Fibroblast of lung (primary cell): ENCODE data around the gene PRELP. TPM values are rescaled to one million over a fixed set of nuclear protein-coding genes. Genes with fewer than 3 reads are reported as not detected.

Experiments
- DNase-seq, 2 donors: peaks; one replicate each; pipeline versions ENCODE4 v3.0.0 to v3.0.0-alpha.2; 2010; ENCODE audit warnings: low read depth in 2 of 2
- H2AFZ ChIP-seq: 2 replicates; pipeline ENCODE4 v1.5.1; 2012; ENCODE audit warnings: low read length, control low read depth, inconsistent platforms
- H3K27ac ChIP-seq: 2 replicates; pipeline ENCODE4 v1.5.1; 2011; ENCODE audit warnings: low read length, control low read depth; ENCODE audit not compliant: insufficient read depth
- H3K27me3 ChIP-seq: 2 replicates; pipeline ENCODE4 v1.5.1; 2011; ENCODE audit warnings: mild to moderate bottlenecking, low read length; ENCODE audit not compliant: control insufficient read depth, insufficient read depth
- H3K36me3 ChIP-seq: 2 replicates; pipeline ENCODE4 v1.5.1; 2011; ENCODE audit warnings: low read length; ENCODE audit not compliant: control insufficient read depth, insufficient read depth
- H3K4me1 ChIP-seq: 2 replicates; pipeline ENCODE4 v1.5.1; 2011; ENCODE audit warnings: low read length; ENCODE audit not compliant: control insufficient read depth, insufficient read depth; ENCODE audit errors: extremely low read depth
- H3K4me2 ChIP-seq: 2 replicates; pipeline ENCODE4 v1.5.1; 2011; ENCODE audit warnings: low read length, control low read depth; ENCODE audit not compliant: insufficient read depth; ENCODE audit errors: extremely low read depth
- H3K4me3 ChIP-seq, 4 experiments: fragments of 200-600 bp in 1 of 4; sonication (generic) in 1 of 4; replicated peaks in 1 of 4; 2 replicates each; pipeline ENCODE4 v1.5.1; 2011 to 2016; ENCODE audit warnings: low read length in 4 of 4, low read depth in 3 of 4, mild to moderate bottlenecking in 3 of 4, control low read depth in 2 of 4, inconsistent platforms in 1 of 4, mixed read lengths in 1 of 4; ENCODE audit not compliant: insufficient read depth in 1 of 4; ENCODE audit errors: control extremely low read depth in 1 of 4
- H3K79me2 ChIP-seq: 2 replicates; pipeline ENCODE4 v1.5.1; 2012; ENCODE audit warnings: mild to moderate bottlenecking, low read length, inconsistent platforms; ENCODE audit not compliant: control insufficient read depth, insufficient read depth
- H3K9ac ChIP-seq: 2 replicates; pipeline ENCODE4 v1.5.1; 2011; ENCODE audit warnings: mild to moderate bottlenecking, low read length, control low read depth; ENCODE audit not compliant: insufficient read depth
- H3K9me3 ChIP-seq: 2 replicates; pipeline ENCODE4 v1.5.1; 2012; ENCODE audit warnings: low read depth, low read length; ENCODE audit not compliant: control insufficient read depth, insufficient read depth
- H4K20me1 ChIP-seq: 2 replicates; pipeline ENCODE4 v1.5.1; 2011; ENCODE audit warnings: low read length; ENCODE audit not compliant: control insufficient read depth, insufficient read depth; ENCODE audit errors: extremely low read depth
- CTCF ChIP-seq, 2 donors: IDR thresholded peaks in 1 of 2; conservative IDR thresholded peaks in 1 of 2; 1 replicate in 1 of 2; 2 replicates in 1 of 2; pipeline ENCODE4 v1.5.1; 2011 to 2012; ENCODE audit warnings: low read length in 2 of 2, control low read depth in 1 of 2, inconsistent platforms in 1 of 2, low read depth in 1 of 2, mild to moderate bottlenecking in 1 of 2
- EZH2 ChIP-seq: IDR thresholded peaks from 2 replicates; pipeline ENCODE4 v1.5.1; 2012; ENCODE audit warnings: low read length, control low read depth, mild to moderate bottlenecking; ENCODE audit errors: missing control alignments
- polyA plus RNA-seq, 2 donors: library from polyadenylated mRNA; depleted of rRNA in 1 of 2; stranded (reverse) in 1 of 2; unstranded in 1 of 2; fragments of >200 nt; gene quantifications; 2 replicates each; pipeline ENCODE4 v1.2.1, GENCODE V29; 2011 to 2012; ENCODE audit warnings: missing spikeins in 1 of 2
- total RNA-seq: library from RNA; depleted of rRNA; stranded (reverse); fragments of >200 nt; gene quantifications from 2 replicates; pipeline ENCODE4 v1.2.1, GENCODE V29; 2014

PRELP gene
- total and polyA plus RNA-seq, 2 donors (not counting 1 experiment from before 2014, with no cell fraction given), result 4.5 to 13.9 TPM

- H3K4me2 ChIP-seq, result no peak overlapping the region
Observed at GRCh38 chr1:203504400-203505250, 29.0 kb downstream of the PRELP start.

GRCh38 chr1:203505526-203506204 lies 30.1 kb downstream of the PRELP start:
- no peaks in the 10 kb centered on the region for H4K20me1 ChIP-seq
- peak in 1 of 2 donors; percentile 35 for DNase-seq
- no peak overlapping the region for H3K9ac ChIP-seq
- no peaks in the 10 kb centered on the region for H3K9me3 ChIP-seq
- peak overlapping the region; percentile 18 for H3K27ac ChIP-seq
- H3K4me1 ChIP-seq, result peaks cover 33% of the 10 kb centered on the region
- H3K36me3 ChIP-seq, result no peaks in the 10 kb centered on the region
- H2AFZ ChIP-seq, result no peak overlapping the region
- no peak overlapping the region for H3K4me3 ChIP-seq
- peaks cover 3% of the 10 kb centered on the region for H3K79me2 ChIP-seq
- no peaks in the 10 kb centered on the region for H3K27me3 ChIP-seq
- TF ChIP-seq EZH2 (no peak), CTCF (conservative IDR thresholded peaks at IDR 0.05 in 1 of 2, IDR thresholded peaks at IDR 0.05 in 1 of 2; ENCODE audit: low read depth in 1 of 2, low read length in 2 of 2) (no peak)
- no peak overlapping the region for H3K4me2 ChIP-seq

More at GRCh38 chr1:203504400-203505250, 29.0 kb downstream of the PRELP start:
- peak; percentile 68 to 80 for DNase-seq
- TF ChIP-seq CTCF (conservative IDR thresholded peaks at IDR 0.05 in 1 of 2, IDR thresholded peaks at IDR 0.05 in 1 of 2; ENCODE audit: low read depth in 1 of 2, low read length in 2 of 2) (peak; percentile 72 to 76), EZH2 (no peak)
- no peak overlapping the region for H3K4me3 ChIP-seq
- H3K27ac ChIP-seq, result peak overlapping the region; percentile 6
- no peak overlapping the region for H3K9ac ChIP-seq
- no peaks in the 10 kb centered on the region for H4K20me1 ChIP-seq
- H3K27me3 ChIP-seq, result no peaks in the 10 kb centered on the region
- no peak overlapping the region for H2AFZ ChIP-seq
- H3K4me1 ChIP-seq, result peaks cover 33% of the 10 kb centered on the region
- no peaks in the 10 kb centered on the region for H3K36me3 ChIP-seq
- peaks cover 3% of the 10 kb centered on the region for H3K79me2 ChIP-seq
- H3K9me3 ChIP-seq, result no peaks in the 10 kb centered on the region

DNA sequence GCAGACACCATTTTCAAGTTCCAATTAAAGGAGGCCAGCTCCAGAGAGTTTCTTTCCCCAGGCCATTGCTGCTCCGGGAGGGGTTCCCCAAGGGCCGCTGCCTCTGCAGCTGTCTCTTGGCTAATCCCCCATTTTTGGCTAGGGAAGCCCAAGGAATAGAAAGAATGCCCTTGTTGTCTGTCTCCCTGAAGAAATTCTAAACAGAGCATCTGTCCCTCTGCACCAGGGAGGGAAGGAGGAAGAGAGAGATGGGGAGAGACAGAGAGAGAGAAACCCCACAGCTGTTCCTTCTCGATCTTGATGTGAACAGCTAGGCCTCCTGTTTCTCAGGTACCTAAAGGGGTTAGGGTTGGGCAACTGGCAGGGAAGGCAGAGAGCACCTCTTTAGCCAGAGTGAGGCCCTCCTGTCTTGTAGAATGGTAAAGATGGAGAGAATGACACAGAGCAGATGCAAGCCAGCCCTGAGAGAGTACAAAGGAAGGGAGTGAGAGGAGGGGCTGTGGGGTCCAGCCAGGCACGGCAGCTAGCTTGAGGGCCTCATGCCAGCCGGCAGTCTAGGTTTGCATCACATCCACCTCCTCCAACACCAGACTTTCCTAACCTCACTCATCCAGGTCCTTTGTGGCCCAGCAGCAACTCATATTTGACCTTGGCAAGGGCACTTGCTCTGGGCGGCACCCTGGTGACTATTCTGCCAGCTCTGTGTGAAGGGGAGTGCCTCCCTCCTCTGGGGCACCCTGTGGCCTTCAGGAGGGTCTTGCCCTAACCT lies 31.4 kb downstream of the PRELP start:
- H3K9me3 ChIP-seq, result no peaks in the 10 kb centered on the region
- H3K4me2 ChIP-seq, result peak overlapping the region; percentile 40
- TF ChIP-seq EZH2, result no peak
- TF ChIP-seq CTCF (conservative IDR thresholded peaks at IDR 0.05 in 1 of 2, IDR thresholded peaks at IDR 0.05 in 1 of 2; ENCODE audit: low read depth in 1 of 2, low read length in 2 of 2), result no peak
- no peaks in the 10 kb centered on the region for H3K36me3 ChIP-seq
- H3K79me2 ChIP-seq, result peaks cover 3% of the 10 kb centered on the region
- peaks cover 36% of the 10 kb centered on the region for H3K4me1 ChIP-seq
- peak overlapping the region; percentile 46 for H3K27ac ChIP-seq
- no peak overlapping the region for H3K9ac ChIP-seq
- DNase-seq, result peak in 1 of 2 donors; percentile 38
- no peak overlapping the region for H3K4me3 ChIP-seq
- no peaks in the 10 kb centered on the region for H4K20me1 ChIP-seq
- no peak overlapping the region for H2AFZ ChIP-seq
- no peaks in the 10 kb centered on the region for H3K27me3 ChIP-seq
